ENCODE data around the gene AMTN.
"Not testable (repeated sequence)": the region's sequence is repeated elsewhere in the genome, so short reads cannot be mapped to it uniquely, and the experiment has no call there.

Gene AMTN

GRCh38 chr4:70518269-70518668 is at the start of gene AMTN:
AMTN (plus strand) TSS chr4:70518569; CDS start chr4:70518778, 209 bp downstream.
- DNase-seq: no peak

GRCh38 chr4:70471897-70472296 is 46.5 kb upstream of the AMTN start, which contains the start of gene MUC7:
MUC7 (plus strand) TSS chr4:70472197; CDS start chr4:70474022, 1,825 bp downstream.
- no peak for DNase-seq

- no peak for DNase-seq
Observed at GRCh38 chr4:70473679-70474078, 44.7 kb upstream of the AMTN start.

- DNase-seq: no peak
Observed at GRCh38 chr4:70488748-70489147, 29.6 kb upstream of the AMTN start.

- no peak for DNase-seq
Observed at GRCh38 chr4:70496231-70496630, 22.1 kb upstream of the AMTN start.

GRCh38 chr4:70501838-70502237 is 16.5 kb upstream of the AMTN start:
- not testable (repeated sequence) for DNase-seq

- no peak for DNase-seq
Observed at GRCh38 chr4:70504733-70505132, 13.6 kb upstream of the AMTN start.

GRCh38 chr4:70505151-70505748 is 13.1 kb upstream of the AMTN start:
- DNase-seq: peak; percentile 26

GRCh38 chr4:70508801-70509200 is 9.6 kb upstream of the AMTN start:
- no peak for DNase-seq

GRCh38 chr4:70511365-70511764 is 7.0 kb upstream of the AMTN start:
- no peak for DNase-seq

- DNase-seq: no peak
Observed at GRCh38 chr4:70515367-70516250, 2.8 kb upstream of the AMTN start.

GRCh38 chr4:70518716-70519115 is 347 bp downstream of the AMTN start:
- DNase-seq: no peak

- DNase-seq: no peak
Observed at GRCh38 chr4:70522626-70523025, 4.3 kb downstream of the AMTN start.

- DNase-seq: no peak
Observed at GRCh38 chr4:70530997-70531396, 12.6 kb downstream of the AMTN start.

GRCh38 chr4:70531981-70532380 is 13.6 kb downstream of the AMTN start:
- DNase-seq: no peak

GRCh38 chr4:70533211-70533610 is 14.8 kb downstream of the AMTN start:
- DNase-seq: no peak

- DNase-seq: no peak
Observed at GRCh38 chr4:70533791-70534190, 15.4 kb downstream of the AMTN start.

GRCh38 chr4:70534886-70535285 is 16.5 kb downstream of the AMTN start:
- not testable (repeated sequence) for DNase-seq

- no peak for DNase-seq
Observed at GRCh38 chr4:70538869-70539268, 20.5 kb downstream of the AMTN start.

GRCh38 chr4:70544279-70544868 is 26.0 kb downstream of the AMTN start:
- no peak for DNase-seq

- no peak for DNase-seq
Observed at GRCh38 chr4:70556856-70557255, 38.5 kb downstream of the AMTN start.

GRCh38 chr4:70559211-70559830 is 41.0 kb downstream of the AMTN start:
- DNase-seq: no peak

- DNase-seq: no peak
Observed at GRCh38 chr4:70559924-70560323, 41.6 kb downstream of the AMTN start.
